Ureter (tissue), 1 donor: ENCODE measurements around the gene C10orf95. TPM values are rescaled to one million over a fixed set of nuclear protein-coding genes. Genes with fewer than 3 reads are reported as not detected.
"Not testable (repeated sequence)": the region's sequence is repeated elsewhere in the genome, so short reads cannot be mapped to it uniquely, and the experiment has no call there.

Experiments used
- DNase-seq: peaks from one replicate; pipeline ENCODE4 v3.0.0-alpha.2; 2020; ENCODE audit warnings: low spot score
- total RNA-seq: library from RNA; stranded (reverse); gene quantifications from one replicate; pipeline ENCODE4 v1.2.4, GENCODE V29; 2023
- donor health status: DM: yes; HTN: yes; CAD: no.

C10orf95 gene
- 1.5 TPM for total RNA-seq

- DNase-seq = no peak
These were observed at the start of gene C10orf95 for GRCh38 chr10:102451105-102451969. TSS of gene C10orf95 (minus strand) at chr10:102451543. CDS start at chr10:102451093, 450 bp downstream.

GRCh38 chr10:102500686-102501085 lies 49.3 kb upstream of the C10orf95 start:
- DNase-seq = not testable (repeated sequence)

DNA sequence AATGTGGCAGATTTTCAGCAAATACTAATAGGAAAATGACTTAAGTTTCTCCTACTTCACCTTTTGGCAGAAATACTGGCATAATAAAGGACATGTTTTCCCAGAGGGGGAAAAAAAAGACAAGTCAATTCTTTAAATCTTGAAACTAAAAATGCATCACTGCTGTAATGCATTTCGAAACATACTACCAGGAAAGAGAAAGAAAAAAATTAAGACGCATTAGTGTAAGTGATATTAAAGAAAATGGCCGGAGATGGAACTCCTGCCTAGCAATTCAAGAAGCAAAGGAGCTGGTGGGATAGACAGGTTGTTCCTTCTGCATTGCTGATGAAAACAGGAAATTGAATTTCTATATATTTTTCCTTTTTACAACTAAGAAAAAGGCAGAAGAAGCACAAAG lies 48.0 kb upstream of the C10orf95 start:
- DNase-seq = no peak

GRCh38 chr10:102497545-102497944 lies 46.2 kb upstream of the C10orf95 start:
- DNase-seq = no peak

DNA sequence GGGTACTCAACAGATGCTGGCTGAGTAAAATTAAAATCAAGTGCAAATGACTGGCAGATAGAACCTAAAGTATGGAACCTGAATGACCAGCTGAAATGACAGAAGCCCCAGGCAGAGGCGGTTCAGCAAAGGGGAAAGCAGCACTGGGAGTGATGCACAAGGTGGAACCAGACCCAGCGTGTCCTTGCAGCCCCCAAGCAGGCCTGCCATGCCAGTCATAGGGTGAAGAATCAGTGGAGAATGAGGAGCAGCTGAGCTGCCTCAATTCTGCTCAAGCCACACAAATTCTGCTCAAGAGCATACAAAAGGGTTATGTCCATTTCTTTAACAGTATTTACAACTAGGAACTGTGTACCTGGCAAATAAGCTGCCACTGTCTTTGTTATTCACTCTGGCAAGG lies 42.4 kb upstream of the C10orf95 start:
- no peak for DNase-seq

GRCh38 chr10:102492983-102493382 lies 41.6 kb upstream of the C10orf95 start:
- no peak for DNase-seq

DNA sequence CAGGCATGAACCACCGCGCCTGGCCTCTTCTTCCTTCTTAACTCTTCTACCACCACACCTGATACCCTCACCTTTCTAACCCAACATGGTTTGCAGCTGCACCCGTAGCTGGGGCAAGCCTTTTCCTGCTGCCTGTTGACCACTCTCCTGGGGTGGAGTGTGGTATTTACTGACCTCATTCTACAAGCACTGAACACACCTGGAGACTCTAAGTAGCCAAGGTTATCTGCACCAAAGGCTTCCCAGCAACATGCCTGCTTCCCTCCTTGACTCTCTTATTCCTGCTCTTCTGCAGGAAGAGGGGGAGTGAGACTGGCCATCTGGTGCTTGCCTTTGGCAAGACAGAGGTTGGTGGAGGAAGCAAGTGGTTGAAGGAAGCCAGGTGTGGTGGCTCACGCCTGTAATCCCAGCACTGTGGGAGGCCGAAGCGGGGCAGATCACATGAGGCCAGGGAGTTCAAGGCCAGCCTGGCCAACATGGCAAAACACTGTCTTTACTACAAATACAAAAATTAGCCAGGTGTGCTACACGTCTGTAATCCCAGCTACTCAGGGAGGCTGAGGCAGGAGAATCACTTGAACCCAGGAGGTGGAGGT lies 41.1 kb upstream of the C10orf95 start:
- no peak for DNase-seq

DNA sequence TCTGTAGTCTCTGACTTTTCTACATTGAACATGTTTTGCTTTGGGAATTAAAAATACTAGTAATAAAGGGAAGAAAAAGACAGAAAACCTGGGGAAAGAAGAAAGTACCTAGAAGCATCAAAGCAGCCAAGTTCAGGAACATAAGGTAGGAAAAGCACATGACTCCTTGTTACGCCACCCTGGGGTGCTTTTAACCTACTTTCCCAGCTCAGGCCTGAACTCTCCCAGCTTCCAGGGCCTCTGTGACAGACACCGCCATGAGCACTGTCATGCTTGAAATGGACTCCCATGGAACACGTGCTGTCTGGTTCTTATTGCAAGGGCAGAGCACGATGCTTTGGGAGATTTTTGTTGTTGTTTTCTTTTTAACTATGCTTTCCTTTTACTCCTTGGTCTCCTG lies 39.8 kb upstream of the C10orf95 start:
- DNase-seq = no peak

DNA sequence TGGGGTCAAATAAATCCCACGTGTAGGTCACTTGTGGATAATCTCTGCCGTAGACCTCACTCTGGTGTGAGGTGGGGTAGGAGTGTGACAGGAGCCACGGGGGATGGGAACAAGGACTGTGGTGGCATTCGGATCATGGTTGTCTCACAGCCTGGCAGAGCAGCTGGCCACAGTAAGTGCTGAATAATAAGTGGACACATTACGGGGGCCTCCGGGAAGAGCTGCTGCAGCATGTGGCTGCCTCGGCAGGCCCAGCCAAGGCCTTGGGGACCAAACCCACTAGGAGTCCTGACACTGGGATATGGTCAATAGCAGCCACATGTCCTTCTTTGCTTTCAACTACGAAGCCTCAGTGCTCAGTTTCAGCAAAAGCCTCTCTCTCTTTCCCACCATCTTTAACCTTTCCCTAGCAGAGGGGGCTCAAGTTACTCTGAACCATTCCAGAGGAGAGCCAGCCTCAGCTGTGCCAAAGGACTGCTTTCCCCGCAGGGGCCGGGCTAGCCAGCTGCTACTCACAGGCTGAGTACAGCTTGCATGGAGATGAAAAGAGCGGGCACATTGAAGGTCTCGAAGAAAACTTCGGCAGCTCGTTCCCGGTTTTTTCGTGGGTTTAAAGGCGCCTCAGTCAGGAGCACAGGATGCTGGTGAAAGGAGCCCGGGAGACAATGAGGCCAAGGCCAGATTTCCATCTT lies 33.9 kb upstream of the C10orf95 start:
- DNase-seq = no peak

GRCh38 chr10:102484021-102484420 lies 32.7 kb upstream of the C10orf95 start:
- no peak for DNase-seq

- DNase-seq = no peak
These were observed 29.1 kb upstream of the C10orf95 start for GRCh38 chr10:102480396-102480795.

DNA sequence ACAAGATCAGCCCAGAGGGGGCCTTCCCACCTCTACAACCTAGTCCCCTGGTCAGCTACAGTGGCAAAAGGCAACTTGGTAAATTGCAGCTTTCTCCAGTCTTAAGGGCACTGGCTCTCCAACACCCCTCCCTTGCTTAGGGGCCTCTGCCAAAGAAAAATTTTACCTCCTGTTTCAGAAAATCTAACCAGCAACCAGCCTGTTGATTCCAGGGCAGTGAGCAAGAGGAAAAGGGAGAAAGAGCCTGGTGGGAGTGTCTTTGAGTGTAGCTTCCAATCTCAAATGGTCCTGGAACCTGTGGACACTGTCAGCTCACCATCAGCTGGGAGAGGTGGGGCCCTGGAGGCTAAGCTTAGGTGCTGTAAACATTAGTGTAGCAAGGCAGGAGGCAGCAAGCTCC lies 28.3 kb upstream of the C10orf95 start:
- DNase-seq = no peak

- DNase-seq = no peak
These were observed 25.3 kb upstream of the C10orf95 start for GRCh38 chr10:102476466-102477141.

GRCh38 chr10:102475451-102476040 lies 24.2 kb upstream of the C10orf95 start:
- no peak for DNase-seq

- no peak for DNase-seq
These were observed 22.3 kb upstream of the C10orf95 start for GRCh38 chr10:102473445-102474331.

DNA sequence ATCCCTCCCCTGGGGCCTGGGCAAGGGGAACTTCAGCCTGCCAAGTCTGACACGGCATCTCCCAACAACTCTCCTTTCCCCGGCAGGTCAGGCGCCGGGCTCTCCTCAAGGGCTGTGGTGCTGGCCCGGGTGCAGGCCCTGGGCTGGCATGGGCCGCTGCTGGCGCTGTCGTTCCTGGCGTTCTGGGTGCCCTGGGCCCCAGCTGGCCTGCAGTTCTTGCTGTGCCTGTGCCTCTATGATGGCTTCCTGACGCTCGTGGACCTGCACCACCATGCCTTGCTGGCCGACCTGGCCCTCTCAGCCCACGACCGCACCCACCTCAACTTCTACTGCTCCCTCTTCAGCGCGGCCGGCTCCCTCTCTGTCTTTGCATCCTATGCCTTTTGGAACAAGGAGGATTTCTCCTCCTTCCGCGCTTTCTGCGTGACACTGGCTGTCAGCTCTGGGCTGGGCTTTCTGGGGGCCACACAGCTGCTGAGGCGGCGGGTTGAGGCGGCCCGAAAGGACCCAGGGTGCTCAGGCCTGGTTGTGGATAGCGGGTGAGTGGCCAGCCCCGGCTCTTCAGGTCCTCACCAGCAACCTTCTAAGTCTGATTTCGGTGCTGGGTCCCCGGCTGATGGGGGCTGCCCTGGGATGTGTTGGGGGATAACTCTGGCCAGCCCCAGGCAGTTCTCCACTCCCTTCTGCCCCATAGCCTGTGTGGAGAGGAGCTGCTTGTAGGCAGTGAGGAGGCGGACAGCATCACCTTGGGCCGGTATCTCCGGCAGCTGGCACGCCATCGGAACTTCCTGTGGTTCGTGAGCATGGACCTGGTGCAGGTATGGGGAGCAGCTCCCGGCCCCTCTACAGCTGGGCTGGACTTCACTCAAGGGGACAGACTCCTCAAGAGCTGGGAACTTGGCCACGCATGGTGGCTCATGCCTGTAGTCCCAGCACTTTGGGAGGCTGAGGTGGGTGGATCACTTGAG lies 19.5 kb upstream of the C10orf95 start:
- DNase-seq = no peak

DNA sequence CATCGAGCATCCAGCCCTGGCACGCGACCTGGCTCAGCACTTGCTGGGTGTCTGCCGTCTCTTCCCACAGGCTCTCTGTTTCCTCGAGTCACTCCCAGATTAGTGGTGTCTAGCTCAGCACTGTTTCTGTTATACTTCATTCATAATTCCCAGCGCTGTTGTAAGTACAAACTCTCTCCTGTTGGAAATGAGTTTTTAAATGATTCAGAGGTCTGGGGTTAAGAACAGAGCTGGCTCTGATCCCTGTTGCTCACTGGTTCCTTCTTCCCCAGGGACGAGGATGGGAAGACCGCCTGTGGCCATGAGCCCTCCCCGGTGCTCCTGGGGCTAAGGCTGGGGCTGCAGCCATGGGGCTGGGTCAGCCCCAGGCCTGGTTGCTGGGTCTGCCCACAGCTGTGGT lies 17.3 kb upstream of the C10orf95 start:
- DNase-seq = no peak

DNA sequence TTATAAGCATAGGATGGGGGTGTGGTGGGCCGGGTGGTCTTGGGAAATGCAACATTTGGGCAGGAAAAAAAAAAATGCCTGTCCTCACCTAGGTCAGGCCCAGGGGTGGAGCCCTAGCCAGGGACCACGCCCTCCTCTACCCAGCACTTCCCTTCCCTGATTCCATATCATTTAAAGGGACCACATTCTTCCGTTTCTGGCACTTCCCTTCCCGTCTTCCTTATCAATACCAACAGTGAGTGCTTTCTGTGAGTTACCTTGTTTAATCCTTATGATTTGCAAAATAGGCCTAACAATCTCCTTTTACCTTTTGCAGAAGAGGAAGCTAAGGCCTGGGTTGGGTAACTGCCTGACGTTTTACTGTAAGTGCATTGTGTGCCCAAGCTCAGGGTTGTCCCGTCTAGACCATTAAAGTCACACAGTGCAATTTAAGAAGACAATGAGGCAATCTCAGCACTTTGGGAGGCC lies 16.7 kb upstream of the C10orf95 start:
- no peak for DNase-seq

DNA sequence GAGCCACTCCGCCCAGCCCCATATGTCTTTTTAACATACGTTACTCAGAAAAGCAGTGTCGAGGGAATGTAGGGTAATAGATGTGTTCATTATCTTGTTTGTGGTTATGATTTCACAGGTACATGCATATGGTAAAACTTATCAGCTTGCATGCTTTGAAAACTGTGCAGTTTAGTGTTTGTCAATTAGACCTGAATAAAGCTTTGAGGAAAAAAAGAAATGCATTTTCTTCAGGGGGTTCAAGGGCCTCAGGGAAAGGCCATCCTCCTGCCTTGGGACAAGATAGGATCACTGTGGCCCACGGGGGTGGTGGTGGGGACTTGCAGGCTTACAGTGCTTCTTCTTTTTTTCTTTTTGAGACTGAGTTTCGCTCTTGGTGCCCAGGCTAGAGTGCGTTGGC lies 16.0 kb upstream of the C10orf95 start:
- no peak for DNase-seq
